Stimulated activated CD8-positive, alpha-beta memory T cell treated with anti-CD3 and anti-CD28 coated beads, Interleukin-12 subunit alpha, Interleukin-12 subunit beta, amount 100 ng/mL, for 4 hours (primary cell): ENCODE measurements around the gene C4A.
"Not testable (repeated sequence)": the region's sequence is repeated elsewhere in the genome, so short reads cannot be mapped to it uniquely, and the experiment has no call there.

Experiments used
- DNase-seq: peaks from one replicate; pipeline ENCODE4 v3.0.0-alpha.2; 2020; ENCODE audit warnings: low read depth

Gene C4A

DNA sequence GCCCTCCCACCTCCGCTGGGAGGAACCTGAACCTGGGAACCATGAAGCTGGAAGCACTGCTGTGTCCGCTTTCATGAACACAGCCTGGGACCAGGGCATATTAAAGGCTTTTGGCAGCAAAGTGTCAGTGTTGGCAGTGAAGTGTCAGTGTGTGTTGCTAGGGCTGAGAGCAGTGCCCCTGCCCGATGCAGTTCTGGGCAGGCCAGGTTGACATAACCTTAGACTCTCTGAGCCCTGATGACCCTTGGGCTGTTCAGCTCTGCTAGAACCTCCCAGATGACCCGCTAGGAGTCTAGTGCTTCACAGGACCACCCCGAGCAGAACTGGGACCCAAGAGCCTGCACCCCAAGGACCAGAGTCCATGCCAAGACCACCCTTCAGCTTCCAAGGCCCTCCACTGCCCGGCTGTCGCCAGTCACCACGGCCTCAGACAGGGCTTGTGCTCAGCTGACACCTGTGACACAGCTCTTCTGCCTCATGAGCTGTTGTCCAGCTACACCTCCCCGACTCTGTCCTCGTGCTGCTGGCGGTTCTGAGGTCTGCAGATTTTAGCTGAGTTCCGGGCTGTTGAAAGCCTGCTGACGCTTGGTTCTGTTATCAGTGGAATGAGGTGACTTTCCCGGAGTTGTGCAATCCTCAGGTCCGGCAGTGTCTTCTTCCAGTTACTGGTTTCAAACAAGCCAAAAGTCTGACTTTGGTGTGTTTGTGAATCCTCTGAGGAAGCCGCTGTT is 53.6 kb downstream of the C4A start:
- DNase-seq = not testable (repeated sequence)

DNA sequence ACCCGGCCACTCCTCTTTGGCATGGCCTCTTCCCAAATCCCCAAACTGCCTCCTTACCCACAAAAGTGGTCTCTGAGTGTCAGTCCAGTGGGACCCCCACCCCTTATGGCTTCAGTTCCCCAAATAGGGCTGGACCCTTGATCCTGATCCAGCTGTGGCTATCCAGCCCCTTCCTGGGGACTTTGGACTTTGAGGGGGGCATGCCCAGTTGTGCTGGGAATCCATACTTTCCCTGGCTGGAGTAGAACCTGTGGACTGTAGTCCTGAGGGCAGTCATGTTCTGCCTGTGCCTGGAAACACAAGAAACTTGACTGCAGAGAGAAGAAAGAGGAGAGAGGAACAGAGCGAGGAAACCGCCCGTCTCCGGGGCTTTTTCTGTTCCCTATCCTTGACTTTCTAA is 55.3 kb downstream of the C4A start:
- not testable (repeated sequence) for DNase-seq

DNA sequence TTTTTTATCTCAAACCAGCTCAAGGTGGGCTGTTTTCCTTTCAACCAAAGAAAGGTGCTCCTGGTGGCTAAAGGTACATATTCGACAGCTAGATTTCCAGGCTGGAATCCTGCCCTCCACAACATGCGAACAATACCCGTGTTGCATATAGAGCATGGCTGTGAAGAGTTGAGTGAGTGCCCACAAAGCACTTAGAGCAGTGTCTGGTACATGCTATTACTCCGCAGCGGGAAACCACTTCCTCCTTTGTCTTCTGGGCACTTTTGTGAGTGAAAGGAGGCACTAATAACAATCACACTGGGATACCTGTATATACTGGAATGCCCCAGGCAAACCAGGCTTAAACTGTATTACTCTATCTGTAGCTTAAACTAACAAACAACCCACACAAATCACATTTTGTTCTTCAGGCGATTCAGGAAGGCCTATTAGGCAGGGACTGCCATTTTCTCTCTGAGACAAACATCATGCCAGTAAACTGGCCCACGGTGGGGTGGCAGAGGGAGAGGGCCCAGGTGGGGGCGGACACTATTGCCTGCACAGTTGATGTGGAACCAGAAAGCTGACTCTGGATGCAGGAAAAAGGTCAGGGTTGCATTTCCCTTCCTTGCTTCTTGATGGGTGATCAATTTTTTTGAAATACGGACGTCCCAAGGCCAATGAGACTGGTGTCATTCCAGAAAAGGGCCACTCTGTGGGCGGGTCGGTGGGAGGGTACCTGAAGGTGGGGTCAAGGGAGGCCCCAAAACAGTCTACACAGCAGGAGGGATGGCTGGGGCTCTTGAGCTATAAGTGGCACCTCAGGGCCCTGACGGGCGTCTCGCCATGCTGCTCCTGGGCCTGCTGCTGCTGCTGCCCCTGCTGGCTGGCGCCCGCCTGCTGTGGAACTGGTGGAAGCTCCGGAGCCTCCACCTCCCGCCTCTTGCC is 56.0 kb downstream of the C4A start, which contains the start of gene CYP21A2:
CYP21A2 (plus strand) TSS at position 818 of the 927 bp plus-strand sequence; CDS start at position 826, 8 bp downstream.
- DNase-seq = not testable (repeated sequence)

DNA sequence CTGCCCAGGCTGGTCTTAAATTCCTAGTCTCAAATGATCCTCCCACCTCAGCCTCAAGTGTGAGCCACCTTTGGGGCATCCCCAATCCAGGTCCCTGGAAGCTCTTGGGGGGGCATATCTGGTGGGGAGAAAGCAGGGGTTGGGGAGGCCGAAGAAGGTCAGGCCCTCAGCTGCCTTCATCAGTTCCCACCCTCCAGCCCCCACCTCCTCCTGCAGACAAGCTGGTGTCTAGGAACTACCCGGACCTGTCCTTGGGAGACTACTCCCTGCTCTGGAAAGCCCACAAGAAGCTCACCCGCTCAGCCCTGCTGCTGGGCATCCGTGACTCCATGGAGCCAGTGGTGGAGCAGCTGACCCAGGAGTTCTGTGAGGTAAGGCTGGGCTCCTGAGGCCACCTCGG is 57.0 kb downstream of the C4A start:
- not testable (repeated sequence) for DNase-seq

DNA sequence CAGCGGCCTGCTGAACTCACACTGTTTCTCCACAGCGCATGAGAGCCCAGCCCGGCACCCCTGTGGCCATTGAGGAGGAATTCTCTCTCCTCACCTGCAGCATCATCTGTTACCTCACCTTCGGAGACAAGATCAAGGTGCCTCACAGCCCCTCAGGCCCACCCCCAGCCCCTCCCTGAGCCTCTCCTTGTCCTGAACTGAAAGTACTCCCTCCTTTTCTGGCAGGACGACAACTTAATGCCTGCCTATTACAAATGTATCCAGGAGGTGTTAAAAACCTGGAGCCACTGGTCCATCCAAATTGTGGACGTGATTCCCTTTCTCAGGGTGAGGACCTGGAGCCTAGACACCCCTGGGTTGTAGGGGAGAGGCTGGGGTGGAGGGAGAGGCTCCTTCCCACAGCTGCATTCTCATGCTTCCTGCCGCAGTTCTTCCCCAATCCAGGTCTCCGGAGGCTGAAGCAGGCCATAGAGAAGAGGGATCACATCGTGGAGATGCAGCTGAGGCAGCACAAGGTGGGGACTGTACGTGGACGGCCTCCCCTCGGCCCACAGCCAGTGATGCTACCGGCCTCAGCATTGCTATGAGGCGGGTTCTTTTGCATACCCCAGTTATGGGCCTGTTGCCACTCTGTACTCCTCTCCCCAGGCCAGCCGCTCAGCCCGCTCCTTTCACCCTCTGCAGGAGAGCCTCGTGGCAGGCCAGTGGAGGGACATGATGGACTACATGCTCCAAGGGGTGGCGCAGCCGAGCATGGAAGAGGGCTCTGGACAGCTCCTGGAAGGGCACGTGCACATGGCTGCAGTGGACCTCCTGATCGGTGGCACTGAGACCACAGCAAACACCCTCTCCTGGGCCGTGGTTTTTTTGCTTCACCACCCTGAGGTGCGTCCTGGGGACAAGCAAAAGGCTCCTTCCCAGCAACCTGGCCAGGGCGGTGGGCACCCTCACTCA is 57.7 kb downstream of the C4A start:
- not testable (repeated sequence) for DNase-seq

DNA sequence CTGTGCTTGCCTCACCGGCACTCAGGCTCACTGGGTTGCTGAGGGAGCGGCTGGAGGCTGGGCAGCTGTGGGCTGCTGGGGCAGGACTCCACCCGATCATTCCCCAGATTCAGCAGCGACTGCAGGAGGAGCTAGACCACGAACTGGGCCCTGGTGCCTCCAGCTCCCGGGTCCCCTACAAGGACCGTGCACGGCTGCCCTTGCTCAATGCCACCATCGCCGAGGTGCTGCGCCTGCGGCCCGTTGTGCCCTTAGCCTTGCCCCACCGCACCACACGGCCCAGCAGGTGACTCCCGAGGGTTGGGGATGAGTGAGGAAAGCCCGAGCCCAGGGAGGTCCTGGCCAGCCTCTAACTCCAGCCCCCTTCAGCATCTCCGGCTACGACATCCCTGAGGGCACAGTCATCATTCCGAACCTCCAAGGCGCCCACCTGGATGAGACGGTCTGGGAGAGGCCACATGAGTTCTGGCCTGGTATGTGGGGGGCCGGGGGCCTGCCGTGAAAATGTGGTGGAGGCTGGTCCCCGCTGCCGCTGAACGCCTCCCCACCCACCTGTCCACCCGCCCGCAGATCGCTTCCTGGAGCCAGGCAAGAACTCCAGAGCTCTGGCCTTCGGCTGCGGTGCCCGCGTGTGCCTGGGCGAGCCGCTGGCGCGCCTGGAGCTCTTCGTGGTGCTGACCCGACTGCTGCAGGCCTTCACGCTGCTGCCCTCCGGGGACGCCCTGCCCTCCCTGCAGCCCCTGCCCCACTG is 58.6 kb downstream of the C4A start:
- DNase-seq = not testable (repeated sequence)

DNA sequence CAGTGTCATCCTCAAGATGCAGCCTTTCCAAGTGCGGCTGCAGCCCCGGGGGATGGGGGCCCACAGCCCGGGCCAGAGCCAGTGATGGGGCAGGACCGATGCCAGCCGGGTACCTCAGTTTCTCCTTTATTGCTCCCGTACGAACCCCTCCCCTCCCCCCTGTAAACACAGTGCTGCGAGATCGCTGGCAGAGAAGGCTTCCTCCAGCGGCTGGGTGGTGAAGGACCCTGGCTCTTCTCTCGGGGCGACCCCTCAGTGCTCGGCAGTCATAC is 59.1 kb downstream of the C4A start:
- not testable (repeated sequence) for DNase-seq

DNA sequence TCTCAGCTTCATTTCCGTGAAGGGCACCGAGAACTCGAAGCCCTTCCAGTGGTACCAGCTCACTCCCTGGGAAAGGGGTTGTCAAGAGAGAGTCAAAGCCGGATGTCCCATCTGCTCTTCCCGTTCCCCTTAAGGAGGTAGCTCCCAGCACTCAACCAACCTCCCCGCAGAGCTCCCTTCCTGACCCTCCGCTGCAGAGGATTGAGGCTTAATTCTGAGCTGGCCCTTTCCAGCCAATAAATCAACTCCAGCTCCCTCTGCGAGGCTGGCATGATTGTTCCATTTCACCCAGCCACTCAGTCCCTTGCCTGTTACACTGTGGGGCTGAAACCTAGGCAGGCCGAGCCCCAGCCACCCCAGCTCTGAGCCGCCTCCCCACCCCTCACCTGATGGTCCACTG is 59.5 kb downstream of the C4A start:
- DNase-seq = not testable (repeated sequence)

DNA sequence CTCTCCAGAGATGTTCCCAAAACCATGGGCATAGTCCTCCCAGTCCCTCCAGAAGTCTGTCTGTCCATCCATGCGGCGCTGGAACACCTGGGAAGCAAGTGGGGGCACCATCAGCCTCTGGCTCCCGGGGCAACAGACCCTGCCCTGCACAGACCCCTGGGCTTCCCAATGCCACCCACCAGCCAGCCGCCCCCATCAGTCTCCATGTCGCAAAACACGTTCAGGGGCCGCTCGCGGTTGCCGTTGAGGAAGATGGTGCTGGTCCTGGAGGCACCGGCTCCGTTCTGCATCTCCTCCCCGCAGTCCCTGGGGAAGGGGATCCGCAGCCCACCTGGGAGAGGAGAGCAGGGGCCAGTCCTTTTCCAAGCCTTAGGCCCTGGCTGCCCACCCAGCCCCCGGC is 60.4 kb downstream of the C4A start:
- not testable (repeated sequence) for DNase-seq

DNA sequence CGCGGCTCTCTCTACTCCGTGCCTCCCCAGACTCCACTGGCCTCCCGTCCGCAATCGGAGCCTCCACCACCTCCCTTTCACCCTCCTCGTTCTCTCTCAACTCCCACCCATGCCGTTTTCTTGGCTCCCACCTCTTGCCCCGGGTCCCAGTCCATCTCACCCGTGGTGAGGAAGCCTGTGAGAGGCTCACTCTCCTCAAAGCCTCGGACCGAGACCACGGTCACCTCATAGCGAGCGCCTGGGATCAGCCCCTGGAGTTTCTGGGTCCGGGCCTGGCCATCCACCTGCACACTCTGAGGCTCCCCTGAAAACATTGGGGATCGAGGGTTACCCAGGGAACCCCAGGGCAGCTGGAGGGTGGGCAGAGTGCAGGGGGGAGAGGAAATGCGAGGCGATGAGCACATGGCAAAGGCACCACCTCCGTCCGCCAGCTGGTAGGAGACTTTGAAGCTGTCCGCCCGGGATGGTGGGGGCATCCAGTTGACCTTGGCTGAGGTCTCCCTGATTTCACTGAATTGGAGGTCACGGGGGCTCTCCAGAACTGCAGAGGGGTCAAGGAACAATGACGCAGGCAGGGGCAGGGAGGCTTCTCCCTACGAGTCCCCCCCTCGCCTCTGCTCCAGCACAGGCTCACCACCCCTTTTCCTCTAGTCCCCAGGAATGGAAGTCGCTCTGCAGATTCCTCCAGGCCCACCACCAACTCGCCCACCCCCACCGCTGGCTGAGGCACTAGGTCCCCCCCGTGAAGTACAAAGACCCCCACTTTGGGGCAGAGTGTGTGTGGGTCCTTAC is 61.9 kb downstream of the C4A start:
- not testable (repeated sequence) for DNase-seq

DNA sequence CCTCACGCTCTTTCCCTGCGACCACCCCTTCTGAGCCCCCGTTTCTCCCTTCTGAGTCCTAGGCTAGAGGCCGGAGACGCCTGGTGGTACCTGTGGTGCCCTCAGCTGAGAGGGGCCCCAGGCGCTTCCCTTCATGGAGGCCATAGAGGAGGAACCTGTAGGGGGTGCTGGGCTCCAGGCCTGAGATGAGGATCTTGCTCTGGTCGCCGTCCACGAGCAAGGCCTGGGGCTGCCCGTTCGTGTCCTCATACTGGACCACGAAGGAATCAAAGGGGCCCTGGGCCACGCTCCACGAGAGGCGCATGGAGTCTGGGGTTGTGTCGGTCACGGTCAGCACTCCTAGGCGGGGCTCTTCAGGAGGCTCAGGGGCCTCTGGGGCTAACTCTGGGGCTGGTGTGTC is 63.1 kb downstream of the C4A start:
- not testable (repeated sequence) for DNase-seq

DNA sequence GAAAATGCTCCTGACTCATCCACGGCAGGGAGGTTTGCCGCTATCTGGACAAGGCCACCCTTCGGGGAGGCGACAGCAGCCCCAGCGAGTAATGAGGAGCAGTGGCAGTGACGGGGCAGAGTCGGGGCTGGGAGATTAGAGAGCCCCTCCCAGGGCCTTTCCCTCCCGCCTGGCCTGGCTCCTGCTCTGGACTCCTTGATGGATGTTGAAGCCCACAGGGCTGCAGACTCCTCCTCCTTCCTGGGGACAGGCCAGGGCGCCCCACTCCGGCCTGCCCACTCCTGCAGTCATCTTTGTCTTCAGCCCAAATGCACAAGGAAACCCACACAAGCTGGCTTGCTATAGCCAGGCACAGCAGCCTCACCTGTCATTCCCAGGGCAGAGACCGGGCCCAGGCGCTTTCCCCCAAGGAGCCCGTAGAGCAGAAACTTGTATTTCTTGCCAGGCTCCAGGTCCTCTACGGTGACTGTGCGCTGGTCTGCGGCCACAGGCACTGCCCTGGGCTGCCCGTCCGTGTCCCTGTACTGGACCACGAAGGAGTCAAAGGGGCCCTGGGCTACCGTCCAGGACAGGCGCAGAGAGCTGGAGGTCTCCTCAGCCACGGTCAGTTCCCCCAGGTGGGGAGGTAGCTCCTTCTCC is 64.1 kb downstream of the C4A start:
- DNase-seq = no peak

DNA sequence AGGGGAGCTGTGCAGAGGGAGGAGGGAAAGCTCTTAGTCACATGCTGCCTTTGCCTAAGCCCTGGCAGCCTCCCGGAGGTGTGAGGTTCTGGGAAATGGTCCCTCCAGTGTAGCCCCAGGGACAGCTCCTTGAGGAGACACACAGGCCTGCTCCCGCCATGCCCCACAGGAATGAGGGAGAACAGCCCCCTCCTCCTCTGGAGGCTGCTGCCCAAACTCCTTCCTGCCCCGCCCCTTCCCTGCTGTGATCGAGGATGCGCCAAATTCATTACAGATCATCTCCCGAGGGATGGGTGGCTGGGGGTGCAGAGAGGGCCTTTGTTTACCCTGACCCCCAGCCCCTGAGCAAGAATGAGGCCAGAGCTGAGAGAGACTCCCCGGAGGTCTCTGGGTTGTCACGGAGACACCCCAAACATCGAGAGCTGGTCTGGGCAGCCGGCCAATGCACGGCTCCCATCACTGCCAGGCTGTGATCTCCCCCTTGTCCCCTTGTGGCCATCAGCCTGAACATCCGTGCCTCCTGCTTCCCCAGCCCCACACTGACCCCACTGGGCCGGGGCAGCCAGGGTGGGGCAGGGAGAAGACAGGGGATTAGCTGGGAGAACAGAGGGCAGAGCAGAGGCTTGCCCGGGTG is 64.7 kb downstream of the C4A start:
- DNase-seq = no peak

DNA sequence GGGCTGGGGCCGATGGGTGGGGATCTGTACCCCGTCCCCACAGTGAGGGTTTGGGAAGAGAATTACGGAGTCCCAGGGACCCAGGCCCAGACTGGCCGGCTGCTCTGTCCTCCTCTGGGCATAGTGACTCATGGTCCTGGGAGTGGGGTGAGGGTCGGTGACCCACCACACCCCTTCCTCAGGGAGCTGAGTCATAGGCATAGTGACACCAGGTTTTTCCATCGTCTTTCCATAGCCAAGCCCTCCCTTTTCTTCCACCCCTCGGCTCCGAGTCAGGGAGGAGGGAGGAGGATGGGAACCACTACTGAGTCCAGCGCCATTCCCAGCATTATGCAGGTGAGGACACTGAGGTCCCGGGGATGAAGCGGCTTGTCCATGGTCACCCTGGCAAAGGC is 65.2 kb downstream of the C4A start:
- no peak for DNase-seq

DNA sequence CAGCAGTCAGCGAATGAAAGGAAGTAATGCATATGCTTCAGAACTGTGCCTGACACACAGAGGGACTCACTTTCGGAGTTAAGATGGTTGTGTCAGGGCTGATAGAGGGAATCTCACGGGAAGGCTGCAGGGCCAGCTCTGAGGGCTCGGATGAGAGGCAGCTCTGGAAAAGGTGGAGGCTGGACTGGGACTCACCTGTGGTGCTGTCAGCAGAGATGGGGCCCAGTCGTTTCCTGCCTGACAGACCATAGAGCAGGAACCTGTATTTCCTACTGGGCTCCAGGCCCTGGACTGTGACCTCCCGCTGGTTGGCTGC is 65.6 kb downstream of the C4A start:
- no peak for DNase-seq

DNA sequence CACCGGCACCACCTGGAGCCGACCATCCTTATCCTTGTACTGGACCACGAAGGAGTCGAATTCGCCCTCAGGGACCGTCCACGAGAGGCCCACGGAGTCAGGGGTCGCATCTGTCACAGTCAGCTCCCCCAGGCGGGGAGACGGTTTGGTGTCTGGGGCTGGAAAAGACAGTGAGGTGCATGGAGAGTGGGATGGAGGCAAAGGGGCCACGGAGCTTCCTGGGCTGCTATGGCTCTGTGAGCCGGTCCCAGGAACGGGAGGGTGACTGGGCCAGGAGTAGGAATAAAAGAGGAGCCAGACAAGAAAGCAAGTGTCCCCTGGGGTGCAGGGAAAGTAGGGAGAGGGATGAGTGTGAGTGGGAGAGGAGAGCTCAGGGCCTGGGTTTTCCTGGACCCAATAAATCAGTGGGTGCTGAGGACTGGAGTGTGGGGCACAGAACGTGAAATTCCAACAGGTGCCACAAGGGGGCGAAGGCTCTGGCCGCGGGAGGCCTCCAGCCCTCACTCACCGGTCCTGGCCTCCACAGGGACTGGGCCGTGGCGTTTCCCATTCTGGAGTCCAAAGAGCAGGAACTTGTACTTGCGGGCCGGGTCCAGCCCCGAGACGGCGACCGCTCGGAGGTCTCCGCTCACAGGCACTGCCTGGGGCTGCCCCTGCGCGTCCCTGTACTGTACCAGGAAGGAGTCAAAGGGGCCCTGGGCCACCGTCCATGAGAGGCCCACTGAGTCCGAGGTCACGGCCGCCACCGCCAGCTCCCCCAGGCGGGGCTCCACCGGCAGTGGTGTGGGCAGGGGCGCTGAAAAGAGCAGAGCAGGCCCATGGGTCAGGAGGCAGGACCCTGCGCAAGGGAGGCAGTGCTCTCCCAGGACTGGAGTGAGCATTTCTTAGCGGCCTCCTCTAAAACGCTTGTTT is 66.3 kb downstream of the C4A start:
- peak; percentile 37 for DNase-seq

DNA sequence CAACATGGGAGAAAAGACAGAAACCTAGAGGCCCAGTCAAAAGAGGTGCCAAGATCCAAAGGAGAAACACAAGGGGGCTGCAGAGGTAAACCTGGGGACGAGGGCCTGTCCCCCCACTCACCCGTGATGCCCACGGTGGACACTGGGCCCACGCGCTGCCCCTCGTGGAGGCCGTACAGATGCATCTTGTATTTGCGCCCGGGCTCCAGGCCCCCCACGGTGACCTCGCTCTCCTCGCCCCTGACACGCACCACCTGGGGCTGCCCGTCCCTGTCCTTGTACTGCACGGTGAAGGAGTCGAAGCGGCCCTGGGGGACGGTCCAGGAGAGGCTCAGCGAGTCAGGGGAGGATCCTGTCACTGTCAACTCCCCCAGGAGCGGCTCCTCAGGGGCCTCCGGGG is 67.3 kb downstream of the C4A start:
- DNase-seq = not testable (repeated sequence)

DNA sequence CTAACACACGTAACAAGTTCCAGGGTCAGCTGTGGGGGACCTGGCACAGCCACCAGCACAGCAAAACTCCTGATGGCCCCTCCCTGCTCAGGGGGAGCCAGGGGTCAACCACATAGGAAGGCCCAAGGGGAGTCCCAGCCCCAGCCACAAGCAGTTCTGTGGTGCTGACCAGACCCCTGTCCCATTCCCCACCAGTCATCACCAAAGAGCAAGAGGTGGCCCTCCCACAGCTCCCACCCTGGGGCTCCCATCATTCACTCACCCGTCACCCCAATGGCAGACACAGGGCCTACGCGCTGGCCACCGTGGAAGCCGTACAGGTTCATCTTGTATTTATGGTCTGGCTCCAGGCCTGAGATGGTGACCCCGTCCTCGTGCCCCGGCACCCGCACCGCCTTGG is 67.9 kb downstream of the C4A start:
- DNase-seq = not testable (repeated sequence)

DNA sequence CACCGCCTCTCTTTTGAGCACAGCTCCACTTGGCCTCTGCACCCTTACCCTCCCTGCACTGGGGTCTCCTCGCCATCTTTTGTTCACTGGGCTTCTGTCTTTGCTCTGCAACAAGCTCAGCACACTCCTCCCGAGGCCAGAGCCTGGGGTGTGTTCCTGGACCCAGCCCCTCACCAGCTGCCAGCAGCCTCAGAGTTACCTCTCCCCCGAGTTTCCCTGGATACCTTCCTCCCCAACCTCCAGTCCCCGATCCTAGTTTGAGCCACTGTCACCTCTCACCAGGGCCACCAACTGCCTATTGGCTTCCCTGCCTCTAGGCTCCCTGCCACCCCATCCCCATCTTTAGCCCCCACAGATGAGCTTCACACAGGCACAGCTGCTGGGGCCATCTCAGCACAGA is 68.7 kb downstream of the C4A start:
- DNase-seq = no peak
